HG02642 (cell line): Measurements from ENCODE around the gene HOXC4.

Source experiments
- ATAC-seq: cut with Tn5 transposase; IDR thresholded peaks from one replicate; pipeline ENCODE4 v1.9.1; 2021; ENCODE audit warnings: mild to moderate bottlenecking; ENCODE audit not compliant: unreplicated experiment, poor library complexity

Gene HOXC4

GRCh38 chr12:54015018-54015931 lies 38.4 kb upstream of the HOXC4 start:
- no peak for ATAC-seq

DNA sequence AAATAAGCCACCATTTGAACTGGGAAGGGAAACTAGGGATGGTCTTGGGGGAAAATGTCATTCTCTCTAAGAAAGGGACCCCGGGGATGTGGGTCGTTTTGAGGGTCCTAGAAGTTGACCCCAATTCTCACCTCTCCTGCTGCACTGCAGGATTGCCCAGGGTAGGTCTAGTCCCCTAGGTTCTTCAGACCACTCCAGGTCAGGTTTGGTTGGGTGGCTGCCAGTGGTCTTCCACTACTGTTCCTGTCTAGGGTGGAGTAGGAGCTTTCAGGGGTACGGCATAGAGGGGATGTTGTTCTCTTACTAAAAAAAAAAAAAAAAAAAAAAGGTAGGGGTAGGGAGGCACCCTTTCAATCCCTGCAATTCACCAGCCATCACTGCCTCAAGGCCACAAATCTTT lies 37.6 kb upstream of the HOXC4 start:
- ATAC-seq, result no peak

DNA sequence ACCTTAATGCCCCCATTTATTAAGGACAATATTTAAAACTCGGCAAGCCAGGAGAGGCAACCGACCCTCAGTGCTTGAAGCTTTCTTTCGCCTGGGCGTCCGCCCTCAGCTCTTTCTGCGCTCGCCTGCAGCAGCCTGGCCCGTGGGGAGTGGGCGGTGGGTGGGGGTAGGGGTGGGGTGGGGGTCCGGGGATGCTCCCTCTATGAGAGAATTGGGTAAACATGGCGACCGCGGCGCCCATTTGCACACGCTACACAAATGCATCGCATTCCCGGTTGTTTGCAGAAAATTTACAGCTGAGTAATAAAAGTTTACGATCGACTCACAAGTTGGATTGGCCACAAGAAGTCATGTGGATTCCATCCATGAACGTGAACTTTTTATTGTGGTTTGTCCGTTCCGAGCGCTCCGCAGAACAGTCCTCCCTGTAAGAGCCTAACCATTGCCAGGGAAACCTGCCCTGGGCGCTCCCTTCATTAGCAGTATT lies 37.1 kb upstream of the HOXC4 start:
- no peak for ATAC-seq

- peak; percentile 30 for ATAC-seq
These were observed 36.4 kb upstream of the HOXC4 start for GRCh38 chr12:54017027-54017788.

- ATAC-seq, result peak; percentile 83
These were observed 35.7 kb upstream of the HOXC4 start for GRCh38 chr12:54017878-54018467.

DNA sequence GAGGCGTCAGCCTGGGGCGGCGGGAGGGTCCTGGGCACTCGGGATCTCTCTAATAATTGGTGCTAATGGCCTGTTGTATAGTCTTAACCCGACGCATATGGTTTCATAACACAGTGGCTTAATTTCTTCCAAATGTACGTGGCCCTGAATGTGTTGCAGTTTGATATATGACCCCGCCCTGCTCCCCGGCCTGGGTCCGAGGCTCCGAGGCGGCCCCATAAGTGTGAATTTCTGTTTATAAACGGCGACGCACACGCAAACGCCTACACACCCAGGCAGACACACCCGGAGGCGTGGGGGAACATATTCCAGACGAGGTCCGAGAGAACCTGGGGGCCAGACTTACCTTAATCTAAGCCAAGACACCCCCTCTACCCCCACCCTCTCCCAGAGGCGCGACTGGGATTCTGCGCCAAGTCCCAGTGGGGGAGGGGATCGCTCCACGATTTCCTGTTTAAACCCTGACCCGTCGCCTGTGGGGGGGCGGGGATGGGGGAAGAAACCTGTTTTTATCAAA lies 35.1 kb upstream of the HOXC4 start:
- ATAC-seq, result no peak

DNA sequence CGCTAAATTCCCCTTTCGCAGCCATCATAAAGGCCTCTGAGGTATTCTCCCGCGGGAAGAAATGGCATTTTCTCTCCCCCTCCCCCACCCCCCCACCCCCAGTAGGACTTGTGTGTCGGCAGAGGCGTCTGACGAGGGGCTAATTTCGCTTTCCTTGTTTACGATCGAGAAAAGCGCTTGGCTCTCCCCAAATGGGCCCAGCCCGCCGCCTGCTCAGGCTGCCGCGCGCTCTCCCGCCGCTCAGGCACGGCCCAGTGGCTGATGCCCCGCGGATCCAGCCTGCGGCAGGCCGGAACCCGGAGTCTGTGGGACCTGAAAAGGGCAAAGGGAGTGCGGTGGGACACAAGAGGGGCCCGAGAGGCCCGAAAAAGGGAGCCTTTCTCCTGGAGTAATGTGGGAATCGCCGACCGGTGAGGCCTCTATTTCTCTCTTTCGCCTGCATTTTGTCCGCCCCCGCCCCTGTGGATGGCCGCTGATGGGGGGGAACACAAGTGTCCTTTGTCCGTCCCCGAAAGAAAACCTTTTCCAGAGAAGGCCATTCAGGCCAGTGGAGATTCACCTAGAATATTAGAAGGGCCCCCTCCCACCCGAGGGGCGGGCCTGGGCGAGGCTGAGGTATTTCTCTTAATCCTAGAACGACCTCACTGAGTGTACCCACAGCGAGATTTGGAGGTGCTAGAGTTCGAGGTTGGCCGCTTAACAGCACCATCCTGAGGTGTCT lies 34.4 kb upstream of the HOXC4 start:
- ATAC-seq, result no peak

DNA sequence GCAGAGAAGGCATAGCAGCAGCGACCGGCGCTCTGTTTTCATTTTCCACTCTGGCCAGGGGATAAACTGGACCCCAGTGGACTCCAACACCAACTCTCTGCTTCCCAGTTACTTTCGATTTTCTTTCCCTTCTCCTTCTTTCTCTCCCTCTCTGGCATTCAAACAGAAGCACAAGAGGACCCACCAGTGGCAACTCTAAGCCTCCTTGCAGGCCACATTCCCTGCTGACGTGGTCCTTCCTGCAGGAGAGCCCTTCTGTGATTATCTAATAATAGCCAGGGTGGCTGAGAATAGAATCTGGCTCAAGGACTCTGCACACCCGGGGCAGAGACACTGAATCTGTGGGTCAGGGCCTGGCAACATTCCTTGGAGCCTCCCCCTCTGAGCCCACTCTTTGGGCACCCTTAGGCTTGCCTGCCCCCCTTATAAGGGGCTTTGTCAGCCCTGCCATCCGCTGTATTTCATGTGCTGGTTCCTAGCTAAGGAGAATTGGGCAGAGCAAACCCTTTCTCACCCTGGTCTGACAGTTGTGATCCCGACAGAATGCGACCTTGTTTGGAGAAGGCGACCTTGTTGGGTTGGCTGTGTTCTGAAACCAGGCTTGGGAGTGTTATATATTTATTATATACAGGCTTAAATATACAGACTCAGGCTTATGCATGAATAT lies 33.6 kb upstream of the HOXC4 start:
- no peak for ATAC-seq

- ATAC-seq, result no peak
These were observed 32.8 kb upstream of the HOXC4 start for GRCh38 chr12:54020591-54021405.

- ATAC-seq, result no peak
These were observed 32.1 kb upstream of the HOXC4 start for GRCh38 chr12:54021432-54022013.

DNA sequence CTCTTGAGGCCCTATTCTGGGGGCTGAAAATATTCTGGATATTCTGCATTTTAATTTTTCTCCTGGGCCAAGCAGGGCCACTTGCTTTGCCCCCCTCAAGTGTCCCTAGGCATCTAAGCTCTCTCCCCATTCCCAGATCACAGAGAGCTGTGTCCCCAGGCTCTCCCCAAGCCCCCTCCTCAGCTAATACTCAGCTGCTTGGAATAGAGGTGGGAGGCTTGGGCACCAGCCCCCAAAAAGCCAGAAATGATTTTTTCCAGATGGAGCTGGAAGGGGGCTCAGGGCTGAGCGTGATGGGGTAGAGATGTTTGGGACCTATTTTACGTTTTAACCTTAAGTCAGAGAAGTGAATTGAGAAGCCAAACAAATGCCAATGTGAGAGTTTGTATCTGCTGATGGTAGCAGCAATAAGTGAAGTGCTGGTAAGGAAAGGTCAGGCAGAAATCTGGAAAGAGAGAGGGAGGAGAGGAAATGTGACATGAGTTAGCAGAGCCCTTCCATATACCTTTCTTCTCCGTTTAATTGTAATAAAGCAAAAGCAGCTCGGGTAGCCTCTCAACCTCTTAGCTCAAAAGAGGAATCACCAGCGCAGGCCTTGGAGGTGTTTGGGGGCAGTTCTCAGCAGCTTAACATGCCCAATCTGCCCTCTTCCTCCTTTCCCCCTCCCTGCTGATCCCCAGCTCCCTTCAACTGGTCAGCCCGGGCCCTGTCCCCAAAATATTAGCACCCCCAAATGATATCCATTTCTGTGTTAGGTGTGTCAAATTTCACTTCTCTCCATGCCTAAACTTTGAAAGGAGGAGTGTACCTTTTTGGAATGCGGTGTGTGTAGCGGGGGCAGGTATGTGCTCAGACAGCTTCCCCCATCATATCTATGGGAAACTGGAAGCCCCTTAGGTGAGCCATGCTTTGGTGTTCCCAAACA lies 30.4 kb upstream of the HOXC4 start:
- no peak for ATAC-seq

- no peak for ATAC-seq
These were observed 29.5 kb upstream of the HOXC4 start for GRCh38 chr12:54024127-54024526.

DNA sequence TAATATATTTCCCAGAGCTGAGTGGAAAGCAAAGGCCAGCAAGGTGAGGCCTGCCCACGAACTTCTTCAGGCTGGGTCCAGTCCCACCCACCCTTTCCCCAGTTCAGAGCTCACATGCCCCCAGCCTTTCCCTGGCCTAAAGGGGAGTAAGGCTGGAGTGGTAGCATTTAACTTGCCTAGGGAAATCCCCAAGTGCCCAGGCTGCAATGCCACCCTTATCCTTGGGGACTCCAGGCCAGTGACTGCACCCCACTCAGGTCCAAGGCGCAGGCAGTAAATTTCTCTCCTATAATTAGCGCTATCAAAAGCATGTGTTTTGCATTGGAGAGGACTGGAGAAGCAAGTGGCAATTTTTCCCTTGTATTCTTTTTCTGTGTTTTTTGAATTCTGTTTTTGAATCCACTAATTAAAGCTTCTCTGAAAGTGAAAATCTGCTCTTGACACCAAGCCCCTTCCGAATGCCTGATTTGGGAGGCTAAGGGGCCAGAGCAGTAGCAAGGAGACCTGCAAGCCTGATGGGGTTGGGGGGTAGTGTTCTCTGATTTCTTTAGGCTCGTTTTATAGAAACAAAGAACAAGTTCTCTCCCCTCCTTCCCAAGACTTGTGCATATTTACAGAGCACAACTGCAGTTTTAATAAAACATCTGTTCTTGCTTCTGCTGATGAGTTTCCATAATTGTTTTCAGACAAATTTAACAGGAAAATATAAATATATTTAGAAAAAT lies 28.9 kb upstream of the HOXC4 start:
- no peak for ATAC-seq

DNA sequence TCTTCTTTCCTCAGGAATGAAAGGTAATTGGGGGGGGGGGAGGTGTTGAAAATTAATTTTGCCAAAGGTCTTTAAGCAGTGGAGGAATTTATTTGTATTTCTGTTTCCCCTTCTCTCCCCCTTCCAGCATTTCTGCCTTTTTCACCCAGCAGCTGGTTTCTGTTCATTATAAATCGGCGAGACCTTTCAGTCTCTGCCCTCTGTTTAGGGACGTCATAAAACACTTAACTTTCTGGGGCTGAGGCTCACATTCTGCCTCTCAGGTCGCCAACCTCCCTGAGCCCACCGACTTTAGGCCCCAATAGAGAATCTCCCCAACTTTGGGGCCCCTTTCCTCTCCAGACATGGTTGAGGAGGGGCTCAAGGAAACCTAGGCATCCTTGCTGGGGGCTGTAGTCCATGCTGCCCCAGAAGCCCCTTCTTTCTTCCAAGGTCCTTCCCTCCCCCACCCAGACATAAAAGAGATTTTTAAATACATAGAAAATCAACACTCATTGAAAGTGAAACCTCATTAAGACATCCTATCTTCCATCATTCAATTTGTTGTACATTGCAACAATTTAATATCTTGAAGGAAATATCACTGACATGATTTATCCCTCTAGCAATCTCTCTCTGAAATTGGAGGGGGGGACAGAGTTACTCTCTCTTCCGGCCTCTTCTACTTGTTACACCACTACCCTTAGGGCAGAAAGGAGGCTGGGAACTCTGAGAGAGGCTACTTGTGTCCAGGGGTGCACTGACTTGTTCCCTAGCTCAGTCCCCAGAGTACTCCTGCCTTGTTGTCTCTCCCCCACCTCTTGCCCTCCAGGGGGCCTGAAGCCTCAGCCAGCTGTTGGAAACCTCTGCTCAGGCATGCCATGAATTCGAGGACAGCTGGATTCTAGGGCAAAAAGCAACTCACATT lies 27.9 kb upstream of the HOXC4 start:
- no peak for ATAC-seq

DNA sequence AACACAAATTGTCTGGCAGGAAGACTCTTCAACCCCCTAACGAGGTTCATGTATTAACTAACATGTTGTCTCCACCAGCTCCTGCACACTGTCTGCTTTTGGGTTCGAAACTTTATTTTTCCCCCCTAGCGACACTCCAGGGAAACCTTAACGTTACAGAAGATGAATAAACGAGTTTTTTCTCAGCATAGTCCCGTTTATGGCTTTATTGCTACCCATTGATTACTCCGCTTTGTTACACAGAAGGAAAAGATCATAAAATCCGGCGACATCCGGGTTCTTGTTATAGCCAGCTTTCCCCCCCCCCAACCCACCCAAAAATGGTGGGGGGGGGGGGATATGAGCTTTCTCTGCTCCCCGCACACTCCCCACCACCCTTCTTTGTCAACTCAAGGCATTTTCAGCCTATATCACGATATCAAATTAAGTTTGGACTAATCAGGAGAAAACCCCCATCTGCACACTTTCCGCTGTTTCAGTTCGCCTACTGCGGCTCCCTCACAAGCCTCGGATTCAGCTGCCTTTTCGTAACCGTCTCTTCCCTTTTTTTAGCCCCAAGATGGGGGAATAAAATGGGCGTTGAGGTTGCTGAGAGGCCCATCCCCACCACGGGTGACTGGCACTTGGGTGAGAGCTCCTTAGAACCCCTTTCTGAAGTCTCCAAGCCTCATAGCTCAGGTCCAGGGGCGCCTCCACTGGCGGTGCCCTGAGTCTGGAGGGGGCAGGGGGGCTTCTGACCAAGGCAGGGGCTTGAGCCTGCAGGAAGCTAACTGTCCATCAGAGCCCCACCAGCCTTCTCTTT lies 26.8 kb upstream of the HOXC4 start:
- no peak for ATAC-seq
